ENCODE measurements around the gene RET.

DNA sequence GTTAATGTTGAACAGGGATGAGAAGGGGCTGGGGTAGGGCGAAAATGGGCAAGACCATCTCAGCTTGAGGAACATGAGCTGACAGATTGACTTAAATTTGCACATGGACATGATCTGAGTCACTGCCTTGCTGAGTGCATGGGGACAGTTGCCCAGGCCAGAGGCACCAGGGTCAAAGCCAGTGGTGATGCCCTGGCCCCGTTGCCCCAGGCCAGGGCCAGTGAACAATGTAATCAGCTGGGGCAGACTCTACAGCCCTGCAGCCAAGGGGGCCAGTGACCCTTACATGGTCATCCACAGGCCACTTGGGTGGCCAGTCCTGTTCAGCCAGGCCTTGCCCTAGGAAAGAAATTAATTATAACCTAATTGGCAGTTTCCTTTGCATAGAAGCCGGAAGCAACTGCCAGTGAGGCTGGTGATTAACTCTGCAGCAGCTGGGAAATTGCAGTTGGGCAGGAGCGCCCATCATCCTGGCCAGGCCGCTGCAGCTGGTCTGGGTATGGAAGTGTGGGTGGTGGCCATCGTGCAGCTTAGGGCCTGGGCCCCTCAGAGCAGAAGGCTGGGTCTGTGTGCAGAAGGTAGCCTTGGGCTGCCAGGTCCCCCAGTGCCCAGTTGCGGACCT, 9.6 kb downstream of the RET start:
- TF ChIP-seq, protein P1, sequence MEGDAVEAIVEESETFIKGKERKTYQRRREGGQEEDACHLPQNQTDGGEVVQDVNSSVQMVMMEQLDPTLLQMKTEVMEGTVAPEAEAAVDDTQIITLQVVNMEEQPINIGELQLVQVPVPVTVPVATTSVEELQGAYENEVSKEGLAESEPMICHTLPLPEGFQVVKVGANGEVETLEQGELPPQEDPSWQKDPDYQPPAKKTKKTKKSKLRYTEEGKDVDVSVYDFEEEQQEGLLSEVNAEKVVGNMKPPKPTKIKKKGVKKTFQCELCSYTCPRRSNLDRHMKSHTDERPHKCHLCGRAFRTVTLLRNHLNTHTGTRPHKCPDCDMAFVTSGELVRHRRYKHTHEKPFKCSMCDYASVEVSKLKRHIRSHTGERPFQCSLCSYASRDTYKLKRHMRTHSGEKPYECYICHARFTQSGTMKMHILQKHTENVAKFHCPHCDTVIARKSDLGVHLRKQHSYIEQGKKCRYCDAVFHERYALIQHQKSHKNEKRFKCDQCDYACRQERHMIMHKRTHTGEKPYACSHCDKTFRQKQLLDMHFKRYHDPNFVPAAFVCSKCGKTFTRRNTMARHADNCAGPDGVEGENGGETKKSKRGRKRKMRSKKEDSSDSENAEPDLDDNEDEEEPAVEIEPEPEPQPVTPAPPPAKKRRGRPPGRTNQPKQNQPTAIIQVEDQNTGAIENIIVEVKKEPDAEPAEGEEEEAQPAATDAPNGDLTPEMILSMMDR (IDR thresholded peaks at IDR 0.05): no peak
- no peak for TF ChIP-seq POLR2AphosphoS5 (IDR thresholded peaks at IDR 0.05)
